GM19438 (cell line): ENCODE measurements around the gene TMEM51.

ENCODE experiments used
- ATAC-seq: cut with Tn5 transposase; IDR thresholded peaks from one replicate; pipeline ENCODE4 v1.9.1; 2021; ENCODE audit warnings: low read depth; ENCODE audit not compliant: unreplicated experiment

The TMEM51 gene

GRCh38 chr1:15153184-15153841, at the start of gene TMEM51:
Gene TMEM51, plus strand, starts transcription at chr1:15153747. Its CDS starts 61,341 bp downstream, at chr1:15215088.
- no peak for ATAC-seq

GRCh38 chr1:15103906-15104305, 49.6 kb upstream of the TMEM51 start:
- no peak for ATAC-seq

DNA sequence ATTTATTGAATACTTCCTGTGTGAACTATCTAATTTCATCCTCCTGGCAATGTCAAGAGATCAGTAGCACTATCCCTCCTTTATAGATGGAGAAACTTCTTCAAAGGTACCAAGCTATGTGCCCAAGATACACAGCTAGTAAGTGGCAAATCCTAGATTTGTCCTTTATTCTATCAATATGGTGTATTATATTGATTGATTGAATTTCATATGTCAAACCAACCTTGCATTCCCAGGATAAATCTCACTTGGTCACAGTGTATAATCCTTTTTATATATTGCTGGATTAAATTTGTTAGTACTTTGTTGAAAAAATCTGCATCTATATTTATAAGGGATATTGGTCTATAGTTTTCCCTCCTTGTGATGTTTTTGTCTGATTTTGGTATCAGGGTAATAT, 48.8 kb upstream of the TMEM51 start:
- ATAC-seq = no peak

GRCh38 chr1:15106608-15107007, 46.9 kb upstream of the TMEM51 start:
- no peak for ATAC-seq

DNA sequence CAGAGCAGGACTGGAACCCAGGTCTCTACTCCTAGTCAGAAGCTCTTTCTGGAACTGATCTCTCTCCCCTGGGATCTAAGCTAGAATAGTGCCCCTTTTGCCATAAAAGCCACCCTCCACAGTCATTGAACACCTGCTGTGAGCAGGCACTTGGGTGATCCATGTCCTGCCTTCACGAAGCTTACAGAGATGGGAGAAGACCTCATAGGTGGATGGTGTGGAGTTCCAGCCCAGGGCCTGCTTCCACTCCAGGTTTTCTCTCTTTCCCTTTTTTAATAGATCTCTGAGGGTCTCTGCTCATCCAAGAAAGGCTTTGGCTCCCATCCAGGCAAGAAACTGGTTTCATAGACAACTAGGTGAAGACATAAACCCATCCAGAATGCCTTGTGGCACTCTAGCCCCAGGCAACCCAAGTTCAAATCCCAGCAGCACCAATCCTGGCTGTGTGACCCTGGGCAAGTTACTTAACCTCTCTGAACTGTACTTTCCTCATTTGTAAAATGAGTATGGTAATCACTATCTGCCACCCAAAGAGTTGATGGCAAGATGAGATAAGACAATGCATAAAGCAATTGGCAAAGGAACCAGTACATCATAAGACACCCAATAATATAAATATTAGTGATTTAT, 46.4 kb upstream of the TMEM51 start:
- no peak for ATAC-seq

DNA sequence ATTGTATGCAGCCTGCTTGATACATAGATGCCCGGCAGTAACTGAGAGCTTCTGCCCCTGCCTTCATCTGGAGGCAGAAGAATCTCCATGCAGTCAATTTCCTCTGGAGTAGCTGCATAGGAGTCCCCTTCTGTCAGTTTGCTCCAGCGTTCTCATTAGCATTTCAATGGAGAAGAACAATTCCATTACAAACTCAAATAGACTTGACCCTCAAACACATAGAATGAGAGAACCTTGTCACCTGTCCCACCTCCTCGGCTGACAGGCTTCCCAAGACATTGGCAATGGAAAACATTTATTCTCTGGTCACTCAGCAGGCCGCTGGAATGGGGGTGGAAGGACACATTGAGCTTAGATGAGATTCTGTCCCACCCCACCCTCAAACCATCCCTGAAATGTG, 45.6 kb upstream of the TMEM51 start:
- no peak for ATAC-seq

DNA sequence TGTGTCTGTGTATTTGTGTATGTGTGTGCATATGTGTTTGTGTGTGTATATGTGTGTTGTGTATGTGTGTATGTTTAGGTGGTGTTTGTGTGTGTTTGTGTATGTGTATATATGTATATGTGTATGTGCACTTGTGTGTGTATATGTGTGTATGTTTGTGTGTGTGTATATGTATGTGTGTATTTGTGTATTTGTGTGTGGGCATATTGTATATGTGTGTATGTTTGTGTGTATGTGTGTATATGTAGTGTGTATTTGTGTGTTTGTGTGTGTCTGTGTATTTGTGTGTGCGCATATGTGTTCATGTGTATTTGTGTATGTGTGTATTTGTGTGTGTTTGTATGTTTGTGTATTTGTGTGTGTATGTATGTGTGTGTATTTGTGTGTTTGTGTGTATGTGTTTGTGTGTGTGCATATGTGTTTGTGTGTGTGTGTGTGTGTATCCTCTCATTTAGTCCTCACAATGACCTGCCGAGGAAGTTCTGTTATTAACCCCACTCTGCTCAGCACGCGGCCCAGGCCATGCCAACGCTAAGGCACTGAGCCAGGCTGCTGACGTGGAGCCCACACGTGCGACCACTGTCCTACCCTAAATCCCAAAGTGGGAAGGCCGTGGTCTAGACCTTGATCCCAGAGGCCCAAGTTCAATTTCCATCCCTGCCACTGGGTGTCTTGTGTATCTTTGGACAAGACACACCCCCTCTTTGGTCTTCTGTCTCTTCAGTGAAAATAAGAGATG, 43.2 kb upstream of the TMEM51 start:
- no peak for ATAC-seq

- ATAC-seq = no peak
Observed at GRCh38 chr1:15110867-15111230, 42.7 kb upstream of the TMEM51 start.

DNA sequence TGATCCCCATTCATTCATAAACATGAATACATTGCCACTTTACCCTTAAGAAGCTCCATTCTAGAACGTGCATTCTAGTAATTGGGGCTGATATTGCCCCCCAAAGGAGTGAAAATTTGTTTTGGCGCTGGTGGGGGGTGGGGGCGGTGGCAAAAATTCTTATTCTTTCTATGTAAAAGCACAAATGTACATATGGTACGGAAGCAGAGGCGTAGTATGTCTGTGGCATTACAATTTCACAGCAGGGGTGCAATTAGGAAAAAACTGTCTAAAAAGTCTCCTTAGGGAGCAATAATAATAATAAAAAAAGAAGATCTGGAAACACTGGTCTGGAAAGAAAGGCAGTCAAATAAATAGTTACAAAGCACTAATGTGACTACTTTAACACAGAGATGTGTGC, 40.4 kb upstream of the TMEM51 start:
- ATAC-seq = no peak

DNA sequence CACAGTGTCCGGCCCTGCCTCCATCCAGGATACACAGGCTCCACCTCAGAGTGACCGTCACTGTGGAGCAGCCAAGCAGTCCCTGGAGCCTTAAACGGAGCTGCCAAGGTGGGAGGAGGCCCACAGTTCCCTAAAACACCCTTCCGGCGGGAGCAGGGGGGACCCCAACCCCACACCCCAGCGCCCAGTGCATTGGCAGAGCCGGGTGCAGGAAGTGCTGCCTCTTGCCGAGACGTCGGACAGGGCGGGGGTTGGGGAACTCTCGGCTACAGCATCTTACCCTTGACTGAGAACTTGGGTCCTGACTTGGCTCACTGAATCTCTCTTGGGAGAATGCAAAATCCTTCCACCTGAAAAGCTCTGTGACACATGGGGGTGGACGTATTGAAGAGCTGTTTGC, 38.7 kb upstream of the TMEM51 start:
- ATAC-seq = no peak

GRCh38 chr1:15115542-15116330, 37.8 kb upstream of the TMEM51 start:
- ATAC-seq = no peak

- ATAC-seq = no peak
Observed at GRCh38 chr1:15116966-15117365, 36.6 kb upstream of the TMEM51 start.

- ATAC-seq = no peak
Observed at GRCh38 chr1:15117671-15118325, 35.7 kb upstream of the TMEM51 start.

GRCh38 chr1:15118579-15118978, 35.0 kb upstream of the TMEM51 start:
- no peak for ATAC-seq

- no peak for ATAC-seq
Observed at GRCh38 chr1:15120251-15120945, 33.1 kb upstream of the TMEM51 start.

GRCh38 chr1:15122331-15122730, 31.2 kb upstream of the TMEM51 start:
- no peak for ATAC-seq

DNA sequence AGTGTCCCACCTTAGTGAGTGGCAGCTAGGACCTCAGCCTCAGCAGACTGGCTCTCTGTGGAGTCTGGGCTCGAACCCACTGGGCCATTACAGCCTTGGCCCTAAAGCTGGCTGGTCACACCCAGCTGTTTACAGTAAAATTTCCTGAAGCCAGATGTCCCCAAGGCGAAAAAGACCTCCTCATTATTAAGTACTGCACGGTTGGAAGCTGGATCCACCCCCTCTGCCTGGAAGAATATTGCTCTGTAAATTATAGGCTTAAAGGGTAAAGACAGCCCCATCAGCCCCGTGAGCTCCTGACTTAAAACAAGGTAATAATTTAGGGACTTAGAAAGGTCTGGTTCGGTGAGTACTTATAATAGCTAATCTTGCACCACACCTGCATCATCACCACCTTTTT, 30.3 kb upstream of the TMEM51 start:
- no peak for ATAC-seq

DNA sequence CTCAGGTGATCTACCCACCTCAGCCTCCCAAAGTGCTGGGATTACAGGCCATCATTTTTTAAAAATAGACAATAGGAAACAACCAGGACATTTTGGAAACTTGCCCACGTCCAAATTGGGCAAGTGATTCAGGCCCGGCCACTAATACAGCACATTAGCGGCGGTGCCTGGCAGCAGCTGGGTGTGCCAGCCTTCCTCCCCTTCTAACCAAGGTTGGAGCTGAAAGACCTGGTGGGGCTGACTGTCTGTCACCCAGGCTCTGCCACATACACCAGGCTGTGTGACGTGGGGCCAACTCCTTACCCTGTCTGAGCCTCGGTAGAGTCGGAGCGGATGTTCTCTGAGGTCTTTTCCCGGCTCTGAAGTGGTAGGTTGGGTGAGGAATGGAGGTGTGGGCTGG, 29.6 kb upstream of the TMEM51 start:
- no peak for ATAC-seq

DNA sequence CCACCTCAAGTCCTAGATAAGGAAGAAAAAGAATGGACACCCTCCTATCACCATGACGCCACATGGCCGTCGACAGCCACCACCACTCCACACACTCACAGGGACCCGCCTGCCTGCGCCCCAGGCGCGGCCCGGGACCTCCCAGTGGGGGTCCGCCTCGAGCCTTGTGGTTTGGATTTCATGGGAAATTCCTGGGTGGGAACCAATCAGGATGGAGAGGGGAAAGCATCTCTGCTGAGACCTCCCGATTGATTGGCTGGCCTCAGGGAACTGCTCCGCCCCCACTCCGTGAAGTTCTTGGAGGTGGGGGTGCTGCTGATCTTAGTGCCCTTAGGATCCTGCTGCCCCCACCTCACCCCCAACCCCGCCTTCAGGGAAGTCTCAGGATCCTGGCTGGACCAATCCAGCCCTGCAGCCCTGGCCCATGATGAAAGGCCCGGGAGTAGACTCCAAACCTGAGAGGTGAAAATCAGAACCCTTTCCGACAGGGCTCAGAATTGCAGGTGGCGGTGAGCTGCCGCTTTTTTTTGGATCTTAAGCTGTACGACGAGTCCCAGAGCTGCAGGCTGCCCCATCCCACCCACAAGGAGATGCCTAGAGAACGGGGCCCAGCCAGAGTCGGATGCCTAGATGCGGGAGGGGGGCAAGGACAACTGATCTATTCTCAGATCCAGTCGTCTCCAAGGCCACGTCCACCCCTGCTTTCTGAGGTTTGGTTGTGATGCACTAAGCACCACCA, 29.0 kb upstream of the TMEM51 start:
- no peak for ATAC-seq
